D721Med (cell line): ENCODE data around the gene CNOT4.
A peak's percentile ranks its signal among the peaks of the same experiment; 100 is the strongest.

Experiments
- DNase-seq: peaks from one replicate; pipeline ENCODE4 v3.0.0; 2011; ENCODE audit warnings: low spot score; ENCODE audit not compliant: insufficient read length
- FAIRE-seq: peaks from 2 replicates; lab custom pipeline; 2011; peaks lifted over from hg19 to GRCh38; lab: Jason Lieb, UNC
- CTCF ChIP-seq: IDR thresholded peaks from 2 replicates; pipeline ENCODE4 v1.5.1; 2012; ENCODE audit warnings: mild to moderate bottlenecking, control low read depth; ENCODE audit not compliant: insufficient read depth; ENCODE audit errors: missing control alignments

CNOT4 gene

GRCh38 chr7:135550196-135550595 lies 40.3 kb upstream of the CNOT4 start:
- FAIRE-seq (no peak), DNase-seq (no peak)
- no peak for TF ChIP-seq CTCF

- DNase-seq (no peak), FAIRE-seq (no peak)
- no peak for TF ChIP-seq CTCF
These were observed 31.1 kb upstream of the CNOT4 start for GRCh38 chr7:135541029-135541428.

GRCh38 chr7:135539629-135540028 lies 29.7 kb upstream of the CNOT4 start:
- TF ChIP-seq CTCF, result no peak
- no peak for FAIRE-seq
- no peak for DNase-seq

DNA sequence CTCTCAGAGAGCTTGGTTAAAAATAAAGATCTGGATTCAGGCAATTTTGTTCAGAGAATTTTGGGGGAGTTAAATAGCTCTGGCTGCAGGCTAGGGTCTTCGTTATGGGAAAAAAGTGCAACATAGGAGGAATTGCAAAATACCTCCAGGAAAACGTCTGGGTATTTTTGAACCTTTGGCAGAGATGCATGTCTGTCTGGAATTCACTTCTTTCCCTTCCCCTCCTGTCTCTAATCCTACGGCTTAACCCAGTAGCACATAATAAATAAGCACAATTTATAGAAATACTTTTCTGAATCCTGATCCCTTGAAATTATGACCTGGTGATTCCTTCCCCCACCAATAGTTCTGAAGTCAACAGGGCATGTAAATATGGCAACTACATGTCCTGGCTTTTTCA lies 28.5 kb upstream of the CNOT4 start:
- FAIRE-seq (peak; percentile 25), DNase-seq (no peak)
- no peak for TF ChIP-seq CTCF

DNA sequence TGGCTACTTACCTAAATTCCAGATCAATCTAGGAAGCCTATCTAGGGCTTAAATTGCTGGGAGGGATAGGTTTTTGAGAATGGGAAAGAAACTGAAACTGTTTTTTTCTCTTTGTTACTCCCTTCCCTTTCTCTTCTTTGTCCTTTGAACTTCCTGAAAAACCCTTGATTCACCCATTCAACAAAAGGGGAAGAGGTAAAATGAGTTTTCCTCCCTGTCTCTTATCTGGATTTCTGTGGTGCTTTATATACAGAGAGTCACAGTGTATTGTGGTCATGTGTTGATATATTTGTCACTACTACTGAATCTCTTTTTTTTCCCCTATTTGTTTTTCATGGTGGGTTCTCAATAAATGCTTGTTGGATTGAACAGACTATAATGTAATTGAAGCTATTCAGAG lies 28.0 kb upstream of the CNOT4 start:
- DNase-seq (no peak), FAIRE-seq (no peak)
- TF ChIP-seq CTCF, result no peak

- no peak for DNase-seq
- no peak for TF ChIP-seq CTCF
- no peak for FAIRE-seq
These were observed 27.6 kb upstream of the CNOT4 start for GRCh38 chr7:135537453-135537852.

DNA sequence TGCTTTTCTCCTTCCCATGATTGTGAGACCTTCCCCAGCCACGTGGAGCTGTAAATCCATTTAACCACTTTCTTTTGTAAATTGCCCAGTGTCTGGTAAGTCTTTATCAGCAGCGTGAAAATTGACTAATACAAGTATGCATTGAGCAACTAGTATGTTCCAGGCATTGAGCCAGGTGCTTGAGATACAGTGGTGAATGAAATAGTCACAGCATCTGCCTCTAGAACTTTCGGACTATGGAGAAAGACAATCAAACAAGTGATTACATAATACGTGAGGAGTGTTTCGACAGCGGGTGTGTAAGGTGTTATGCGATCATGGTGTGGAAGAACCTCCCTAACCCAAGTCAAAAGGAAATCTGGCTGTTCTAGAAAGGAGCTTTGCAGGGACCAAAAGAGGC lies 26.2 kb upstream of the CNOT4 start:
- TF ChIP-seq CTCF, result no peak
- no peak for FAIRE-seq
- DNase-seq, result no peak
